MCF 10A (cell line): Measurements from ENCODE around the gene OR9G1. TPM values are rescaled to one million over a fixed set of nuclear protein-coding genes. Genes with fewer than 3 reads are reported as not detected.
"Not testable (repeated sequence)": the region's sequence is repeated elsewhere in the genome, so short reads cannot be mapped to it uniquely, and the experiment has no call there.

Experiments used
- BruUV-seq: library from RNA; stranded (reverse); fragments of 400-500 nt; replicated peaks from 2 replicates; lab custom pipeline; 2021; lab: Mats Ljungman, UMichigan
- CTCF ChIA-PET: fragments of 300-600 bp; sonication (Branson Sonifier 250); formaldehyde crosslinking; extraction: SDS; loops from one replicate; lab custom pipeline; 2021; ENCODE audit warnings: antibody characterized with exemption, inconsistent platforms; lab: Yijun Ruan, JAX
- POLR2A ChIA-PET: fragments of 300-600, 350-650 bp; sonication (Branson Sonifier 250); formaldehyde crosslinking; extraction: SDS; loops from one replicate; lab custom pipeline; 2020; ENCODE audit warnings: antibody characterized with exemption, inconsistent platforms; lab: Yijun Ruan, JAX
- DNase-seq: peaks from one replicate; pipeline ENCODE4 v3.0.0-alpha.2; 2018; ENCODE audit not compliant: unreplicated experiment
- H3K27ac Mint-ChIP-seq: one replicate; pipeline ENCODE4 v1.8.0; 2022; ENCODE audit warnings: mild to moderate bottlenecking, low read depth, mixed read lengths; ENCODE audit not compliant: unreplicated experiment
- H3K27me3 Mint-ChIP-seq: one replicate; pipeline ENCODE4 v1.8.0; 2022; ENCODE audit warnings: mixed read lengths; ENCODE audit not compliant: insufficient read depth, unreplicated experiment
- H3K36me3 Mint-ChIP-seq: one replicate; pipeline ENCODE4 v1.8.0; 2022; ENCODE audit warnings: mild to moderate bottlenecking, moderate library complexity, mixed read lengths; ENCODE audit not compliant: insufficient read depth, unreplicated experiment
- H3K4me1 Mint-ChIP-seq: one replicate; pipeline ENCODE4 v1.8.0; 2022; ENCODE audit warnings: mixed read lengths; ENCODE audit not compliant: insufficient read depth, unreplicated experiment
- H3K4me3 Mint-ChIP-seq: one replicate; pipeline ENCODE4 v1.8.0; 2022; ENCODE audit warnings: mild to moderate bottlenecking, moderate library complexity, mixed read lengths; ENCODE audit not compliant: unreplicated experiment
- H3K9me3 Mint-ChIP-seq: one replicate; pipeline ENCODE4 v1.8.0; 2022; ENCODE audit warnings: mixed read lengths; ENCODE audit not compliant: unreplicated experiment
- CTCF ChIP-seq: fragments of 200-600 bp; IDR thresholded peaks from one replicate; pipeline ENCODE4 v1.8.0; 2022; ENCODE audit warnings: antibody characterized with exemption, mild to moderate bottlenecking; ENCODE audit not compliant: unreplicated experiment
- intact Hi-C: fragments of 100-400 bp; cut with micrococcal nuclease; formaldehyde crosslinking; loops from 2 replicates; pipeline ENCODE4 v1.14.1; 2022
- total RNA-seq: library from RNA; stranded (reverse); gene quantifications from 2 replicates; pipeline ENCODE4 v1.2.3, GENCODE V29; 2022

The OR9G1 gene
- total RNA-seq, 1 experiment from 2014 or later = not detected

- H3K27me3 Mint-ChIP-seq = no peaks in the 10 kb centered on the region
- POLR2A ChIA-PET = no interaction called here
- H3K4me1 Mint-ChIP-seq = no peaks in the 10 kb centered on the region
- intact Hi-C loops = no loop called here
- no TSS peak for BruUV-seq
- DNase-seq = no peak
- H3K9me3 Mint-ChIP-seq = no peaks in the 10 kb centered on the region
- no peak for TF ChIP-seq CTCF
- CTCF ChIA-PET = no interaction called here
- no peaks in the 10 kb centered on the region for H3K36me3 Mint-ChIP-seq
- no peak overlapping the region for H3K27ac Mint-ChIP-seq
- H3K4me3 Mint-ChIP-seq = no peak overlapping the region
These were observed 10.3 kb upstream of the OR9G1 start for GRCh38 chr11:56688554-56689100.

GRCh38 chr11:56691179-56691578 lies 7.7 kb upstream of the OR9G1 start:
- intact Hi-C loops, H3K36me3 Mint-ChIP-seq, H3K27me3 Mint-ChIP-seq, POLR2A ChIA-PET, DNase-seq, H3K4me1 Mint-ChIP-seq, BruUV-seq, H3K4me3 Mint-ChIP-seq, H3K27ac Mint-ChIP-seq, H3K9me3 Mint-ChIP-seq, CTCF ChIA-PET: not testable (repeated sequence)

- BruUV-seq = no TSS peak
- Mint-ChIP-seq H3K36me3 (no peaks in the 10 kb centered on the region), H3K27me3 (no peaks in the 10 kb centered on the region)
These were observed 5.5 kb upstream of the OR9G1 start for GRCh38 chr11:56693428-56693827.

DNA sequence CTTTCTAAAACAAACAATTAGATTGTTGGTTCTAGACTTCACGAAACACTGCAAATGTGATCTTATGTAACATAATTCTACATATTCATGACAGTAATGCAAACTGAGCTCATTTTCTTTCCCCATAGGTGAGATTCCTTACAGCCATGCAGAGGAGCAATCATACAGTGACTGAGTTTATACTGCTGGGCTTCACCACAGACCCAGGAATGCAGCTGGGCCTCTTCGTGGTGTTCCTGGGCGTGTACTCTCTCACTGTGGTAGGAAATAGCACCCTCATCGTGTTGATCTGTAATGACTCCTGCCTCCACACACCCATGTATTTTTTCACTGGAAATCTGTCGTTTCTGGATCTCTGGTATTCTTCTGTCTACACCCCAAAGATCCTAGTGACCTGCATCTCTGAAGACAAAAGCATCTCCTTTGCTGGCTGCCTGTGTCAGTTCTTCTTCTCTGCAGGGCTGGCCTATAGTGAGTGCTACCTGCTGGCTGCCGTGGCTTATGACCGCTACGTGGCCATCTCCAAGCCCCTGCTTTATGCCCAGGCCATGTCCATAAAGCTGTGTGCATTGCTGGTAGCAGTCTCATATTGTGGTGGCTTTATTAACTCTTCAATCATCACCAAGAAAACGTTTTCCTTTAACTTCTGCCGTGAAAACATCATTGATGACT lies 1.5 kb downstream of the OR9G1 start:
- BruUV-seq = no TSS peak
- ChIA-PET CTCF (interaction anchor here (0.6 kb wide), 1 partner anchor 191 kb away, joined by 3 read pairs; no protein-coding TSS in a partner anchor), POLR2A (no interaction called here)
- peak; percentile 21 for DNase-seq
- Mint-ChIP-seq H3K27ac (no peak overlapping the region), H3K27me3 (no peaks in the 10 kb centered on the region), H3K4me3 (no peak overlapping the region), H3K36me3 (no peaks in the 10 kb centered on the region), H3K4me1 (no peaks in the 10 kb centered on the region), H3K9me3 (peaks cover 12% of the 10 kb centered on the region)
- no peak for TF ChIP-seq CTCF
- intact Hi-C loops = loop anchor here (10.0 kb wide), 1 partner anchor 76 kb away; no protein-coding TSS in a partner anchor

More at GRCh38 chr11:56693428-56693827, 5.5 kb upstream of the OR9G1 start:
- POLR2A ChIA-PET = no interaction called here
- CTCF ChIA-PET = no interaction called here
- peaks cover 9% of the 10 kb centered on the region for H3K9me3 Mint-ChIP-seq
- TF ChIP-seq CTCF = no peak
- H3K4me1 Mint-ChIP-seq = no peaks in the 10 kb centered on the region
- no peak overlapping the region for H3K4me3 Mint-ChIP-seq
- H3K27ac Mint-ChIP-seq = no peak overlapping the region
- no peak for DNase-seq
- intact Hi-C loops = no loop called here
